ENCODE data around the gene C4orf46. TPM values are rescaled to one million over a fixed set of nuclear protein-coding genes. Genes with fewer than 3 reads are reported as not detected.
"Not testable (repeated sequence)": the region's sequence is repeated elsewhere in the genome, so short reads cannot be mapped to it uniquely, and the experiment has no call there.

The C4orf46 gene
- 1 to 10 TPM in 5 of 6 donors, not detected in 1; 1.8 to 3.2 (median 3.0) TPM for total RNA-seq

DNA sequence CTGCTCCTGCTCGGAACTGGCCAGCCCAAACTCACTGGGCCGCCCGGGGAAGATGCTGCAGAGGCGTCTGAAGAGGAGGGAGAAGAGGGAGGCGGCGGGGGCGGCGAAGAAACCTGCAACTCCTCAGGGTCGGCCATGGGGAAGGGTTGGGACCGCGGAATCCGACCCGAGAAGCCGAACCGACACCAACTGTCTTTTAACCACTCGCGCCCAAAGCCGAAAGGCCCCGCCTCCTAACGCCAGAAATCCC, at the start of gene C4orf46:
C4orf46 (minus strand) TSS at position 223 of the 250 bp plus-strand sequence; CDS start at position 137, 86 bp downstream.
- peak in 1 of 2 donors; percentile 88 for DNase-seq
- 1% methylated on average over 20 of the region's 20 CpGs; no CpG with 5 or more reads in 1 of the 2 donors for WGBS, 2 donors
- Histone ChIP-seq H3K9me3 (no peaks in the 10 kb centered on the region), H3K4me1 (peaks cover 13 to 22% (median 15%) of the 10 kb centered on the region in 4 donors), H3K27ac (peak within 1 kb of the TSS; percentile 93 to 98 (median 95)), H3K4me3 (peak within 1 kb of the TSS; percentile 89 to 98 (median 90)), H3K36me3 (no peaks in the 10 kb centered on the region), H3K27me3 (no peaks in the 10 kb centered on the region)
- TF ChIP-seq POLR2AphosphoS5 (IDR thresholded peaks at IDR 0.05) (no peak), POLR2A (IDR thresholded peaks at IDR 0.05) (no peak), EP300 (IDR thresholded peaks at IDR 0.05) (no peak)
- TF ChIP-seq, protein P1, sequence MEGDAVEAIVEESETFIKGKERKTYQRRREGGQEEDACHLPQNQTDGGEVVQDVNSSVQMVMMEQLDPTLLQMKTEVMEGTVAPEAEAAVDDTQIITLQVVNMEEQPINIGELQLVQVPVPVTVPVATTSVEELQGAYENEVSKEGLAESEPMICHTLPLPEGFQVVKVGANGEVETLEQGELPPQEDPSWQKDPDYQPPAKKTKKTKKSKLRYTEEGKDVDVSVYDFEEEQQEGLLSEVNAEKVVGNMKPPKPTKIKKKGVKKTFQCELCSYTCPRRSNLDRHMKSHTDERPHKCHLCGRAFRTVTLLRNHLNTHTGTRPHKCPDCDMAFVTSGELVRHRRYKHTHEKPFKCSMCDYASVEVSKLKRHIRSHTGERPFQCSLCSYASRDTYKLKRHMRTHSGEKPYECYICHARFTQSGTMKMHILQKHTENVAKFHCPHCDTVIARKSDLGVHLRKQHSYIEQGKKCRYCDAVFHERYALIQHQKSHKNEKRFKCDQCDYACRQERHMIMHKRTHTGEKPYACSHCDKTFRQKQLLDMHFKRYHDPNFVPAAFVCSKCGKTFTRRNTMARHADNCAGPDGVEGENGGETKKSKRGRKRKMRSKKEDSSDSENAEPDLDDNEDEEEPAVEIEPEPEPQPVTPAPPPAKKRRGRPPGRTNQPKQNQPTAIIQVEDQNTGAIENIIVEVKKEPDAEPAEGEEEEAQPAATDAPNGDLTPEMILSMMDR (IDR thresholded peaks at IDR 0.05) = no peak
- ATAC-seq (ENCODE audit: low FRiP score in 2 of 2) = no peak

GRCh38 chr4:158715802-158716201, 44.1 kb upstream of the C4orf46 start:
- no peaks in the 10 kb centered on the region for H3K27me3 ChIP-seq
- no peak overlapping the region for H3K4me3 ChIP-seq
- no peak for ATAC-seq (ENCODE audit: low FRiP score in 2 of 2)
- H3K27ac ChIP-seq = no peak overlapping the region
- no peak for DNase-seq
- no peaks in the 10 kb centered on the region for H3K9me3 ChIP-seq
- TF ChIP-seq, protein P1 (IDR thresholded peaks at IDR 0.05) = no peak
- TF ChIP-seq EP300 (IDR thresholded peaks at IDR 0.05) = no peak
- TF ChIP-seq POLR2AphosphoS5 (IDR thresholded peaks at IDR 0.05) = no peak
- no peak for TF ChIP-seq POLR2A (IDR thresholded peaks at IDR 0.05)
- H3K4me1 ChIP-seq = no peaks in the 10 kb centered on the region
- H3K36me3 ChIP-seq = peaks cover 10 to 96% (median 60%) of the 10 kb centered on the region in 4 donors
- 68 to 83% methylated on average over 3 of the region's 3 CpGs for whole genome bisulfite sequencing, 2 donors

DNA sequence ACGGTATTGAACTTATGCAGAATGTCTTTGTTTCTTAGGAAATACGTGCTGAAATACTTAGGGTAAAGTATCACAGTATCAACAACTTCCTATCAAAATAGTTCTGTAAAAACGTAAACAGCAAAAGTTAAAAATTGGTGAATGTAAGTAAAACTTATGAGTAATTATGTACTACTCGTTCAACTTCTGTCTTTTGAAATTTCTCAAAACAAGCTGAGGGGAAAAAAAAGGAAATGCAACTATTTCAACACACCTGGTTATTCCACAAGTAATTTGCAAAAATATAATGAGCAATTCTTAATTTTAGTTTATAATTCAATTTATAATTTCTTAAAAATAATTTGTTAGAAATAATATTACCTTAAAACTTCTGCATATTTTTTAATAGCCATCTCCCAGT, 43.2 kb upstream of the C4orf46 start:
- H3K27me3 ChIP-seq = no peaks in the 10 kb centered on the region
- 67 to 80% methylated on average over 4 of the region's 4 CpGs for WGBS, 2 donors
- DNase-seq (no peak), ATAC-seq (ENCODE audit: low FRiP score in 2 of 2) (no peak)
- peaks cover 17 to 96% (median 65%) of the 10 kb centered on the region in 4 donors for H3K36me3 ChIP-seq
- TF ChIP-seq POLR2A (IDR thresholded peaks at IDR 0.05) (no peak), POLR2AphosphoS5 (IDR thresholded peaks at IDR 0.05) (no peak)
- TF ChIP-seq, protein P1 (IDR thresholded peaks at IDR 0.05) = no peak
- H3K27ac ChIP-seq = no peak overlapping the region
- H3K9me3 ChIP-seq = no peaks in the 10 kb centered on the region
- H3K4me3 ChIP-seq = no peak overlapping the region
- no peaks in the 10 kb centered on the region for H3K4me1 ChIP-seq

DNA sequence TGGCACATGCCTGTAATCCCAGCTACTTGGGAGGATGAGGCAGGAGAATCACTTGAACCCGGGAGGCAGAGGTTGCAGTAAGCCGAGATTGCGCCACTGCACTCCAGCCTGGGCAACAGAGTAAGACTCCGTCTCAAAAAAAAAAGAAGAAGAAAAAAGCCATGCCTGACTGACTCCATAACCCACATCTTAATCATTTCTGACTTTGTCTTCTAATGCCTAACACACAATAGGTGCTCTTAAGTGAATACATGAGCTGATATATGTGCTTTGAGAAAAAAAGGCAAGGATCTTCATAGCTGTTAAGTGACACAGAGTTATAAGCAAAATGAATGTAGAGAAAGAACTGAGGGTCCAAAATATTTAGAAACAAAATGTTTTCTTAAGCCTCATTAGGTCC, 40.9 kb upstream of the C4orf46 start:
- not testable (repeated sequence) for DNase-seq; H3K27me3 ChIP-seq; ATAC-seq (ENCODE audit: low FRiP score in 2 of 2); H3K27ac ChIP-seq; H3K4me1 ChIP-seq; H3K4me3 ChIP-seq; H3K9me3 ChIP-seq
- peaks cover 24 to 98% (median 76%) of the 10 kb centered on the region in 4 donors for H3K36me3 ChIP-seq
- 82 to 94% methylated on average over 4 of the region's 4 CpGs for WGBS, 2 donors

GRCh38 chr4:158710814-158711213, 39.1 kb upstream of the C4orf46 start:
- Histone ChIP-seq H3K27ac (no peak overlapping the region), H3K27me3 (no peaks in the 10 kb centered on the region), H3K36me3 (peaks cover 24 to 98% (median 69%) of the 10 kb centered on the region in 4 donors), H3K4me1 (no peaks in the 10 kb centered on the region), H3K9me3 (no peaks in the 10 kb centered on the region), H3K4me3 (no peak overlapping the region)
- ATAC-seq (ENCODE audit: low FRiP score in 2 of 2) (no peak), DNase-seq (no peak)
- WGBS, 2 donors = 69 to 77% methylated on average over 1 of the region's 1 CpG
- no peak for TF ChIP-seq POLR2A (IDR thresholded peaks at IDR 0.05)
- TF ChIP-seq EP300 (IDR thresholded peaks at IDR 0.05) = no peak
- TF ChIP-seq POLR2AphosphoS5 (IDR thresholded peaks at IDR 0.05) = no peak
- TF ChIP-seq, protein P1 (IDR thresholded peaks at IDR 0.05) = no peak
